GM18498 (cell line): ENCODE measurements around the gene SPATA46.
A peak's percentile ranks its signal among the peaks of the same experiment; 100 is the strongest.

ENCODE experiments used
- ATAC-seq: cut with Tn5 transposase; IDR thresholded peaks from one replicate; pipeline ENCODE4 v1.9.1; 2021; ENCODE audit warnings: mild to moderate bottlenecking, moderate library complexity; ENCODE audit not compliant: unreplicated experiment

SPATA46 gene

GRCh38 chr1:162375463-162375862, 1.2 kb downstream of the SPATA46 start:
- ATAC-seq, result no peak

- ATAC-seq, result no peak
Observed at GRCh38 chr1:162374406-162374805, 2.2 kb downstream of the SPATA46 start.

GRCh38 chr1:162373541-162374260, 3.0 kb downstream of the SPATA46 start:
- no peak for ATAC-seq

- ATAC-seq, result no peak
Observed at GRCh38 chr1:162373072-162373427, 3.6 kb downstream of the SPATA46 start.

DNA sequence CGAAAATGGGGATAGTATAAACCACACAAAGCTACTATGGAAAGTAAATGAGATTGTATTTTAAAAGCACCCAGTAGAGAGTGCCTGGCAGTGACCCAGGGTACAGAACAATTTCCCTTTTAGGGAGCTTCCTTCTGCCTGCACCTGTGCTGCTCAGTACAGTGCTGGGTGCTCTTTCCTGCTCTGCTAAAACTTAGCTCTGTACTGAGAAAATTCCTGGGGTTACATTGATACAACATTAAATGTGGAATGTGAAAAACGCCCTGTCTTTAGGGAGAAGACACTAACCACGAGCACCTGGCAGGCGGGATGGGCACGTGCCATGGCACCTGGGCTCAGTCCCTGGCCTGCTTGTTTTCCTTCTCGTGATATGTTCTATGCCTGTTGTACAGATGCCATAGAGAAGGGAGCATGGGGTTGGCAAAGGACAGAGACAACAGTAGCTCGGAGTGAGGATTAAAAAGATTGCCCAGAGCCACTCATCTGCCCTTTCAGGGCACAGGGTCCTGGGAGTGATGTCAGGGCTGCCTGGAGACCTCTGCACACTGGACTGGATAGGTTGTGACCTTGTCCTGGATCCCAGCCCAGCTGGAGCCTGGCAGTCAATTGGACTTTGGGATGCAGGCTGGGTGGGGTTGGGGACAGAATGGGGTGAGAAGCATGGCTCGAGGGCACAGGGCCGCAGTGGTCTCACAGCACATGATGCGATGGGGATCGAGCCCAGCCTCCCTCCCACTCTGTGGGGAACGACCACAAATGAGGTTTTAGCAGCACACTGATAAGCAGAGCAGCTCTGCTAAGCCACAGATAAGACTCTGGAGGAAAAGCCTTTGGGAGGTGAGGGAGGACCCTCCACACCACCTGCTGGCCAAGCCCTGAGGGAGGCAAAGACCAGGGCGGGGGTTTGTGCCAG, 4.2 kb downstream of the SPATA46 start:
- ATAC-seq, result no peak

- no peak for ATAC-seq
Observed at GRCh38 chr1:162371611-162372010, 5.0 kb downstream of the SPATA46 start.

- no peak for ATAC-seq
Observed at GRCh38 chr1:162370721-162371120, 5.9 kb downstream of the SPATA46 start.

- ATAC-seq, result no peak
Observed at GRCh38 chr1:162370161-162370560, 6.5 kb downstream of the SPATA46 start.

DNA sequence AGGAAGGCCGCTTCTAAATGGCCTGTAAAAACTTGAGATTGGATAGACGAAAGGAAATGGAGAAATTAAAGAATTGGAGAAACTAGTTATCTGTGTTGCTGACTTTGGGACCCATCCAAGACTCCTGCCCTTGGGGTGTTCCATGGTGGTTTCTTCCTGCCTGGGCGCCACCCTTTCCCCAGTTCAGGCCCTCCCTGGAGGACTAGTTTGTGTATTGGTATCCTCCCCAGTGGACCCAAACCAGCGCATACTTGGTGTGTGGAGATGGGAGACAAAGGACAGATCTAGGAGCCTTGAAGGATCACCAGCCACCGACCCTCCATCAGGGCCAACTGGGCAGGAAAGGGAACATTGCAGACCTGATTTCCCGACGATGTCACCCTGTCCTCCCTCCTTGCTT, 7.1 kb downstream of the SPATA46 start:
- no peak for ATAC-seq

GRCh38 chr1:162368451-162368850, 8.2 kb downstream of the SPATA46 start:
- ATAC-seq, result no peak

- ATAC-seq, result no peak
Observed at GRCh38 chr1:162367772-162368171, 8.9 kb downstream of the SPATA46 start.

GRCh38 chr1:162367073-162367472, 9.6 kb downstream of the SPATA46 start:
- ATAC-seq, result no peak

DNA sequence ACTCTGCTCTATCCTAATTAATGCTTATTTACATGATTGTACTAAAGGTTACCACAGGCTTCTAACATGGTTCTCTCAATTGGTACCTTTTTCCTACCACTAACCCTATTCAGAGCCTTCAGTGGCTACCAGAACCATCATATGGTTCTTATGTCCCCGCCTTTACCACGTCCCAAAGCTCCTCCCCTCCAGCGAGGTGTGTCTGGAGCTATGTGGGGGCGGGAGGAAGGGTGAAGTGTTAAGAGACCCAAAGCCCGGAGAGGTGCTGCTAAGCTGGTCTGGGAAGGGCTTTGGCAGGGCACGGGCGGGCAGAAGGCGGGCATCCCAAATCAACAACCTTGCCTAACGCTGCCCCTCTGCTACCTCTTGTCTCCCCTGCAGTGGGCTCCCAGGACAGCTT, 10.0 kb downstream of the SPATA46 start:
- no peak for ATAC-seq

GRCh38 chr1:162366149-162366548, 10.5 kb downstream of the SPATA46 start:
- no peak for ATAC-seq

- no peak for ATAC-seq
Observed at GRCh38 chr1:162365284-162366020, 11.2 kb downstream of the SPATA46 start.

DNA sequence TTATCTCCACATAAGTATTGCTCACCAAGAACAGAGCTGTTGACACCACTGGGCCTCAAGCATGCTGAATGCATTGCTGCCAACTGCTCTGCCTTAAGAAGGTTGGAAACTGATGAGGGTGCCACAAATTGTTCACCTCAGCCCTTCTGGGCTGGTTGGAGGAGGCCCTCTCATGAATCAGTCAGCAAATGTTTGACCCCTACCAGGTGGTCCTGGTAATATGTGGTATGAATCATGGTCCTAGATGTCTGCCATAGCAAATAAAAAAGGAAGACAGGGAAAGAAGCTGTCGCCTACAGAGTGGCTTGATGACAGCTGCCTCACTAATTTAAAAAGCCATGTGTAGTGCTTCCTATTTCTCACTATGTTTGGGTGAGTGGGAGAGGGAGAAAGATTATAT, 12.2 kb downstream of the SPATA46 start:
- ATAC-seq, result no peak

GRCh38 chr1:162363823-162364222, 12.8 kb downstream of the SPATA46 start:
- ATAC-seq, result no peak

- peak; percentile 44 for ATAC-seq
Observed at GRCh38 chr1:162361349-162361748, 15.3 kb downstream of the SPATA46 start.

- no peak for ATAC-seq
Observed at GRCh38 chr1:162360874-162361260, 15.8 kb downstream of the SPATA46 start.

DNA sequence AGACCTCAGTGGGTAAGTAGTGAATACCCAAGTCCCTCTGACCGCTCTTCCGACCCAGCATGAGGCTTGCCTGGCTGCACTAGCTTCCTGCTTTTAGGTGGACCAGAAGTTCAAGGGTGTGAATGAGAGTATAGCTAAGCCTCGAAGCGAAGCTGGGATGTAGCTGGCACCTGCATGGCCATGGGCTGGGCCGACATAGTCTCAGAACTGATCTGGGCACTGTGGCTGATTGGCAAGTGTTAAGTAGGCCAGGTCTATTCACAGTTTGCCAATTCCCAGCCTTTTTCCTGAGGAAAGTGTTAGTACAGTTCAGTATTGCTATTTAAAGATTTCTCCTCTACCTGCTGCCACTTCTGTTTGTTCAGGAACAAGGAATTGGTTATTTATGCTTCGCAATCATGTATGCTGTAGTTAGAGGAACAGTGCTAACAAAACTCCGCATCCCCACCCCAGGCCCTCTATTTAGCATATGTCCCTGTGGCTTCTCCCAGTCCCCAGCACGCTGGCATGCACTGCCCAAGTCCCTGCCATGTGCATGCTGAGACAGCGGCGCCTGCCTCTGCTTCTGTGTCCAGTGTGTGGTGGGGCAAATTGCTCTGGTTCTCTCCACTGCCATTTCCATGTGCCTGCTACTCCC, 16.3 kb downstream of the SPATA46 start:
- ATAC-seq, result no peak
